ENCODE data around the gene FBXO24. TPM values are rescaled to one million over a fixed set of nuclear protein-coding genes. Genes with fewer than 3 reads are reported as not detected.
"Not testable (repeated sequence)": the region's sequence is repeated elsewhere in the genome, so short reads cannot be mapped to it uniquely, and the experiment has no call there.

FBXO24 gene
- total and polyA plus RNA-seq, 4 donors = 0.40 to 2.6 (median 1.5) TPM

GRCh38 chr7:100555701-100556100 is 30.4 kb upstream of the FBXO24 start:
- Histone ChIP-seq H3K27ac (ENCODE audit: low read depth, low read length) (no peak overlapping the region), H3K4me3 (ENCODE audit: low read depth, low read length) (no peak overlapping the region), H3K9me3 (ENCODE audit: control insufficient read depth, insufficient read depth, low read length) (no peaks in the 10 kb centered on the region), H3K36me3 (ENCODE audit: control insufficient read depth, insufficient read depth, low read length) (peaks cover 70% of the 10 kb centered on the region), H3K4me1 (ENCODE audit: control insufficient read depth, insufficient read depth, low read length) (peaks cover 7% of the 10 kb centered on the region), H3K27me3 (ENCODE audit: control insufficient read depth, insufficient read depth, low read length) (no peaks in the 10 kb centered on the region)
- 91% methylated on average over 4 of the region's 5 CpGs for WGBS (ENCODE audit: insufficient coverage)
- DNase-seq (ENCODE audit: low read depth in 4 of 6, low spot score in 6 of 6) = no peak

GRCh38 chr7:100556541-100556940 is 29.6 kb upstream of the FBXO24 start:
- Histone ChIP-seq H3K36me3 (ENCODE audit: control insufficient read depth, insufficient read depth, low read length) (peaks cover 68% of the 10 kb centered on the region), H3K27ac (ENCODE audit: low read depth, low read length) (no peak overlapping the region), H3K4me1 (ENCODE audit: control insufficient read depth, insufficient read depth, low read length) (peaks cover 7% of the 10 kb centered on the region), H3K4me3 (ENCODE audit: low read depth, low read length) (no peak overlapping the region), H3K9me3 (ENCODE audit: control insufficient read depth, insufficient read depth, low read length) (no peaks in the 10 kb centered on the region), H3K27me3 (ENCODE audit: control insufficient read depth, insufficient read depth, low read length) (no peaks in the 10 kb centered on the region)
- DNase-seq (ENCODE audit: low read depth in 4 of 6, low spot score in 6 of 6) = no peak
- WGBS (ENCODE audit: insufficient coverage) = 100% methylated on average over 1 of the region's 4 CpGs

- H3K27me3 ChIP-seq (ENCODE audit: control insufficient read depth, insufficient read depth, low read length) = no peaks in the 10 kb centered on the region
- no peaks in the 10 kb centered on the region for H3K9me3 ChIP-seq (ENCODE audit: control insufficient read depth, insufficient read depth, low read length)
- H3K27ac ChIP-seq (ENCODE audit: low read depth, low read length) = no peak overlapping the region
- WGBS (ENCODE audit: insufficient coverage) = no CpG with 5 or more reads among the region's 4 CpGs
- DNase-seq (ENCODE audit: low read depth in 4 of 6, low spot score in 6 of 6) = no peak
- H3K4me3 ChIP-seq (ENCODE audit: low read depth, low read length) = no peak overlapping the region
- peaks cover 13% of the 10 kb centered on the region for H3K4me1 ChIP-seq (ENCODE audit: control insufficient read depth, insufficient read depth, low read length)
- peaks cover 71% of the 10 kb centered on the region for H3K36me3 ChIP-seq (ENCODE audit: control insufficient read depth, insufficient read depth, low read length)
Observed at GRCh38 chr7:100559127-100559526, 27.0 kb upstream of the FBXO24 start.

GRCh38 chr7:100561491-100562194 is 24.5 kb upstream of the FBXO24 start:
- WGBS (ENCODE audit: insufficient coverage) = 94% methylated on average over 11 of the region's 12 CpGs
- Histone ChIP-seq H3K27ac (ENCODE audit: low read depth, low read length) (no peak overlapping the region), H3K4me3 (ENCODE audit: low read depth, low read length) (no peak overlapping the region), H3K36me3 (ENCODE audit: control insufficient read depth, insufficient read depth, low read length) (peaks cover 75% of the 10 kb centered on the region), H3K4me1 (ENCODE audit: control insufficient read depth, insufficient read depth, low read length) (peaks cover 14% of the 10 kb centered on the region), H3K27me3 (ENCODE audit: control insufficient read depth, insufficient read depth, low read length) (no peaks in the 10 kb centered on the region), H3K9me3 (ENCODE audit: control insufficient read depth, insufficient read depth, low read length) (no peaks in the 10 kb centered on the region)
- DNase-seq (ENCODE audit: low read depth in 4 of 6, low spot score in 6 of 6) = no peak

GRCh38 chr7:100562195-100563099 is 23.7 kb upstream of the FBXO24 start:
- Histone ChIP-seq H3K27ac (ENCODE audit: low read depth, low read length) (no peak overlapping the region), H3K4me1 (ENCODE audit: control insufficient read depth, insufficient read depth, low read length) (peaks cover 20% of the 10 kb centered on the region), H3K36me3 (ENCODE audit: control insufficient read depth, insufficient read depth, low read length) (peaks cover 75% of the 10 kb centered on the region), H3K27me3 (ENCODE audit: control insufficient read depth, insufficient read depth, low read length) (no peaks in the 10 kb centered on the region), H3K4me3 (ENCODE audit: low read depth, low read length) (no peak overlapping the region), H3K9me3 (ENCODE audit: control insufficient read depth, insufficient read depth, low read length) (no peaks in the 10 kb centered on the region)
- WGBS (ENCODE audit: insufficient coverage) = 90% methylated on average over 25 of the region's 26 CpGs
- no peak for DNase-seq (ENCODE audit: low read depth in 4 of 6, low spot score in 6 of 6)

- no peak for DNase-seq (ENCODE audit: low read depth in 4 of 6, low spot score in 6 of 6)
- Histone ChIP-seq H3K36me3 (ENCODE audit: control insufficient read depth, insufficient read depth, low read length) (peaks cover 73% of the 10 kb centered on the region), H3K27me3 (ENCODE audit: control insufficient read depth, insufficient read depth, low read length) (no peaks in the 10 kb centered on the region), H3K9me3 (ENCODE audit: control insufficient read depth, insufficient read depth, low read length) (no peaks in the 10 kb centered on the region), H3K4me3 (ENCODE audit: low read depth, low read length) (no peak overlapping the region), H3K4me1 (ENCODE audit: control insufficient read depth, insufficient read depth, low read length) (peaks cover 27% of the 10 kb centered on the region), H3K27ac (ENCODE audit: low read depth, low read length) (no peak overlapping the region)
- WGBS (ENCODE audit: insufficient coverage) = 96% methylated on average over 6 of the region's 8 CpGs
Observed at GRCh38 chr7:100563100-100563564, 23.0 kb upstream of the FBXO24 start.

- 35% methylated on average over 12 of the region's 12 CpGs for WGBS (ENCODE audit: insufficient coverage)
- Histone ChIP-seq H3K27ac (ENCODE audit: low read depth, low read length) (no peak overlapping the region), H3K9me3 (ENCODE audit: control insufficient read depth, insufficient read depth, low read length) (no peaks in the 10 kb centered on the region), H3K36me3 (ENCODE audit: control insufficient read depth, insufficient read depth, low read length) (peaks cover 73% of the 10 kb centered on the region), H3K4me3 (ENCODE audit: low read depth, low read length) (no peak overlapping the region), H3K4me1 (ENCODE audit: control insufficient read depth, insufficient read depth, low read length) (peaks cover 33% of the 10 kb centered on the region), H3K27me3 (ENCODE audit: control insufficient read depth, insufficient read depth, low read length) (no peaks in the 10 kb centered on the region)
- DNase-seq (ENCODE audit: low read depth in 4 of 6, low spot score in 6 of 6) = peak in 3 of 6 donors; percentile 36 to 71 (median 63)
Observed at GRCh38 chr7:100563809-100564400, 22.2 kb upstream of the FBXO24 start.

GRCh38 chr7:100564405-100564804 is 21.7 kb upstream of the FBXO24 start:
- H3K9me3 ChIP-seq (ENCODE audit: control insufficient read depth, insufficient read depth, low read length); H3K4me3 ChIP-seq (ENCODE audit: low read depth, low read length); DNase-seq (ENCODE audit: low read depth in 4 of 6, low spot score in 6 of 6); H3K27ac ChIP-seq (ENCODE audit: low read depth, low read length); H3K27me3 ChIP-seq (ENCODE audit: control insufficient read depth, insufficient read depth, low read length): not testable (repeated sequence)
- WGBS (ENCODE audit: insufficient coverage) = 87% methylated on average over 4 of the region's 6 CpGs
- Histone ChIP-seq H3K36me3 (ENCODE audit: control insufficient read depth, insufficient read depth, low read length) (peaks cover 72% of the 10 kb centered on the region), H3K4me1 (ENCODE audit: control insufficient read depth, insufficient read depth, low read length) (peaks cover 37% of the 10 kb centered on the region)

GRCh38 chr7:100565133-100565571 is 21.0 kb upstream of the FBXO24 start:
- H3K4me1 ChIP-seq (ENCODE audit: control insufficient read depth, insufficient read depth, low read length) = peaks cover 38% of the 10 kb centered on the region
- no peaks in the 10 kb centered on the region for H3K27me3 ChIP-seq (ENCODE audit: control insufficient read depth, insufficient read depth, low read length)
- no peak for DNase-seq (ENCODE audit: low read depth in 4 of 6, low spot score in 6 of 6)
- H3K9me3 ChIP-seq (ENCODE audit: control insufficient read depth, insufficient read depth, low read length) = no peaks in the 10 kb centered on the region
- WGBS (ENCODE audit: insufficient coverage) = 93% methylated on average over 4 of the region's 11 CpGs
- H3K27ac ChIP-seq (ENCODE audit: low read depth, low read length) = no peak overlapping the region
- H3K36me3 ChIP-seq (ENCODE audit: control insufficient read depth, insufficient read depth, low read length) = peaks cover 67% of the 10 kb centered on the region
- H3K4me3 ChIP-seq (ENCODE audit: low read depth, low read length) = no peak overlapping the region
